Measurements from ENCODE around the gene ATAD3C.
"Not testable (repeated sequence)": the region's sequence is repeated elsewhere in the genome, so short reads cannot be mapped to it uniquely, and the experiment has no call there.

DNA sequence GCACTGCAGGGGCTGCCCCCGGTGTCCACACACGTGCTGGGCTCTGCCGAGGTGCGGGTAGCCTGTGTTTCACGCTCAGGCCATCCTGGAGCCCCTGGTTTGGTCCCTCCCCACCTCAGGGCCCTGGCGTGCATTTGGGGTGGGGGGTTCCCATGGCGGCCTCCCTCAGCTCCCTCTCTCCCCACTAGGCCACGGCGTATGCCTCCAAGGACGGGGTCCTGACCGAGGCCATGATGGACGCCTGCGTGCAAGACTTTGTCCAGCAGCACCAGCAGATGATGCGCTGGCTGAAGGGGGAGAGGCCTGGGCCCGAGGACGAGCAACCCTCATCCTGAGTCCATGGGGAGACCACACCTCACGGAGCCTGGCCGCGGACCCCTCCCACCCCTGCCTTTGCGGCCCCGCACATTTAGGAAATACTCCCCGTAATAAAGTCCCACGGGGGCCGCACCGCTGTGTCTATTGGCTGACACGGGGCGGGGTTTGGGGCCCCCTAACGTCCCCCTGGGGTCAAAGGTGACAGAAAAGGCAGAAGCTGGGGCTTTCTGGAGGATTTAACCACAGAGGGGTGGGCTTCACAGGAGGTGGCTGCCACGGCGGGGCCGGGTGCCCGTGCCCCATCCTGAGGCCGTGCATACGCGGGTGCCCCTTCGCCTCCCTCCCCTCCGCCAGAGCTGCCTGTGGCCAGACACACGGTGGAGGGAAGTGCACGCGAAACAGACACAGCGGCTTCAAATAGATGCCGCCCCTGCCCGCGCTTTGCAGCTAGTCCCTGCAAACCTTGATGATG is 18.9 kb downstream of the ATAD3C start:
- TF ChIP-seq, protein P1, sequence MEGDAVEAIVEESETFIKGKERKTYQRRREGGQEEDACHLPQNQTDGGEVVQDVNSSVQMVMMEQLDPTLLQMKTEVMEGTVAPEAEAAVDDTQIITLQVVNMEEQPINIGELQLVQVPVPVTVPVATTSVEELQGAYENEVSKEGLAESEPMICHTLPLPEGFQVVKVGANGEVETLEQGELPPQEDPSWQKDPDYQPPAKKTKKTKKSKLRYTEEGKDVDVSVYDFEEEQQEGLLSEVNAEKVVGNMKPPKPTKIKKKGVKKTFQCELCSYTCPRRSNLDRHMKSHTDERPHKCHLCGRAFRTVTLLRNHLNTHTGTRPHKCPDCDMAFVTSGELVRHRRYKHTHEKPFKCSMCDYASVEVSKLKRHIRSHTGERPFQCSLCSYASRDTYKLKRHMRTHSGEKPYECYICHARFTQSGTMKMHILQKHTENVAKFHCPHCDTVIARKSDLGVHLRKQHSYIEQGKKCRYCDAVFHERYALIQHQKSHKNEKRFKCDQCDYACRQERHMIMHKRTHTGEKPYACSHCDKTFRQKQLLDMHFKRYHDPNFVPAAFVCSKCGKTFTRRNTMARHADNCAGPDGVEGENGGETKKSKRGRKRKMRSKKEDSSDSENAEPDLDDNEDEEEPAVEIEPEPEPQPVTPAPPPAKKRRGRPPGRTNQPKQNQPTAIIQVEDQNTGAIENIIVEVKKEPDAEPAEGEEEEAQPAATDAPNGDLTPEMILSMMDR (conservative IDR thresholded peaks at IDR 0.05; ENCODE audit: low read depth, low read length): not testable (repeated sequence)
- not testable (repeated sequence) for TF ChIP-seq EZH2 (IDR thresholded peaks at IDR 0.05; ENCODE audit: low read length, unreplicated experiment)

All from PC-3 (cell line).